ENCODE data around the gene PI16. TPM values are rescaled to one million over a fixed set of nuclear protein-coding genes. Genes with fewer than 3 reads are reported as not detected.

Gene PI16
- total RNA-seq, 1 donor from 2014 or later, result not detected

- Histone ChIP-seq H3K36me3 (ENCODE audit: control insufficient read depth, insufficient read depth, low read length) (no peaks in the 10 kb centered on the region), H3K4me3 (ENCODE audit: low read depth, low read length) (no peak overlapping the region), H3K27me3 (ENCODE audit: control insufficient read depth, insufficient read depth, low read length) (no peaks in the 10 kb centered on the region)
- FAIRE-seq (no peak), DNase-seq (ENCODE audit: low read depth) (no peak)
- no peak for TF ChIP-seq CTCF (IDR thresholded peaks at IDR 0.05; ENCODE audit: insufficient read depth, low read length, severe bottlenecking)
Measured at GRCh38 chr6:36955136-36955535, 598 bp downstream of the PI16 start.

GRCh38 chr6:36955671-36956445 is 1.3 kb downstream of the PI16 start:
- Histone ChIP-seq H3K27me3 (ENCODE audit: control insufficient read depth, insufficient read depth, low read length) (no peaks in the 10 kb centered on the region), H3K4me3 (ENCODE audit: low read depth, low read length) (no peak overlapping the region), H3K36me3 (ENCODE audit: control insufficient read depth, insufficient read depth, low read length) (no peaks in the 10 kb centered on the region)
- DNase-seq (ENCODE audit: low read depth) (peak; percentile 85), FAIRE-seq (peak; percentile 18)
- no peak for TF ChIP-seq CTCF (IDR thresholded peaks at IDR 0.05; ENCODE audit: insufficient read depth, low read length, severe bottlenecking)

- Histone ChIP-seq H3K27me3 (ENCODE audit: control insufficient read depth, insufficient read depth, low read length) (no peaks in the 10 kb centered on the region), H3K4me3 (ENCODE audit: low read depth, low read length) (no peak overlapping the region), H3K36me3 (ENCODE audit: control insufficient read depth, insufficient read depth, low read length) (no peaks in the 10 kb centered on the region)
- DNase-seq (ENCODE audit: low read depth), result no peak
- TF ChIP-seq CTCF (IDR thresholded peaks at IDR 0.05; ENCODE audit: insufficient read depth, low read length, severe bottlenecking), result no peak
- no peak for FAIRE-seq
Measured at GRCh38 chr6:36956446-36956820, 1.9 kb downstream of the PI16 start.

GRCh38 chr6:36957773-36958271 is 3.3 kb downstream of the PI16 start:
- no peak for TF ChIP-seq CTCF (IDR thresholded peaks at IDR 0.05; ENCODE audit: insufficient read depth, low read length, severe bottlenecking)
- no peak for FAIRE-seq
- no peak overlapping the region for H3K4me3 ChIP-seq (ENCODE audit: low read depth, low read length)
- H3K36me3 ChIP-seq (ENCODE audit: control insufficient read depth, insufficient read depth, low read length), result no peaks in the 10 kb centered on the region
- no peak for DNase-seq (ENCODE audit: low read depth)
- no peaks in the 10 kb centered on the region for H3K27me3 ChIP-seq (ENCODE audit: control insufficient read depth, insufficient read depth, low read length)

- Histone ChIP-seq H3K4me3 (ENCODE audit: low read depth, low read length) (no peak overlapping the region), H3K36me3 (ENCODE audit: control insufficient read depth, insufficient read depth, low read length) (no peaks in the 10 kb centered on the region), H3K27me3 (ENCODE audit: control insufficient read depth, insufficient read depth, low read length) (no peaks in the 10 kb centered on the region)
- FAIRE-seq, result no peak
- DNase-seq (ENCODE audit: low read depth), result no peak
- no peak for TF ChIP-seq CTCF (IDR thresholded peaks at IDR 0.05; ENCODE audit: insufficient read depth, low read length, severe bottlenecking)
Measured at GRCh38 chr6:36958775-36959554, 4.4 kb downstream of the PI16 start.
